Stomach (tissue), 9 donors: ENCODE data around the gene PDK3. TPM values are rescaled to one million over a fixed set of nuclear protein-coding genes. Genes with fewer than 3 reads are reported as not detected.

Experiments used
- DNase-seq, 2 donors: peaks; one replicate each; pipeline versions ENCODE4 v3.0.0 to v3.0.0-alpha.2; 2013 to 2019
- H3K27ac ChIP-seq, 5 donors: fragments of 200-600 bp in 4 of 5; sonication (generic) in 4 of 5; one replicate each; pipeline ENCODE4 v1.5.1; 2013 to 2019; ENCODE audit warnings: mild to moderate bottlenecking in 1 of 5, moderate library complexity in 1 of 5
- H3K27me3 ChIP-seq, 3 donors: fragments of 200-600 bp; sonication (generic); one replicate each; pipeline ENCODE4 v1.5.1; 2017 to 2019; ENCODE audit warnings: mixed run types in 1 of 3
- H3K36me3 ChIP-seq, 4 donors: fragments of 200-600 bp; sonication (generic); 1 replicate in 3 of 4; 2 replicates in 1 of 4; pipeline ENCODE4 v1.5.1; 2016 to 2019
- H3K4me1 ChIP-seq, 4 donors: fragments of 200-600 bp; sonication (generic); one replicate each; pipeline ENCODE4 v1.5.1; 2016 to 2019
- H3K4me3 ChIP-seq, 4 donors: fragments of 200-600 bp; sonication (generic) in 3 of 4; one replicate each; pipeline ENCODE4 v1.5.1; 2016 to 2019; ENCODE audit warnings: mild to moderate bottlenecking in 1 of 4
- H3K9me3 ChIP-seq, 4 donors: fragments of 200-600 bp; sonication (generic); one replicate each; pipeline ENCODE4 v1.5.1; 2016 to 2019
- EP300 ChIP-seq: sonication (generic); formaldehyde crosslinking; IDR thresholded peaks from one replicate; pipeline ENCODE4 v1.6.1; 2017; ENCODE audit warnings: antibody characterized with exemption
- POLR2A ChIP-seq, 4 donors: fragments of 450-650 bp; IDR thresholded peaks; one replicate each; pipeline ENCODE4 v1.6.1; 2016; ENCODE audit warnings: antibody characterized with exemption in 4 of 4, control low read depth in 2 of 4, mild to moderate bottlenecking in 1 of 4, moderate library complexity in 1 of 4
- POLR2AphosphoS5 ChIP-seq, 3 donors: sonication (generic); formaldehyde crosslinking; IDR thresholded peaks; one replicate each; pipeline ENCODE4 v1.6.1; 2016; ENCODE audit warnings: antibody characterized with exemption in 3 of 3
- WGBS, 5 donors: extraction: QIAGEN DNeasy Blood & Tissue Kit in 3 of 5; methylation state at CpG; one replicate each; pipeline versions ENCODE4 v1.1.5 to v1.1.7; 2013 to 2018; 5-methylcytosine and 5-hydroxymethylcytosine counted together
- intact Hi-C: fragments of 100-400 bp; cut with DNase I; formaldehyde crosslinking; loops from one replicate; pipeline ENCODE4 v1.15.1; 2023; ENCODE audit warnings: low total_unique reads
- polyA plus RNA-seq, 3 donors: library from polyadenylated mRNA; stranded (reverse); fragments of 200-250 nt; gene quantifications; one replicate each; pipeline ENCODE4 v1.2.3, GENCODE V29; 2013
- total RNA-seq, 5 donors: library from RNA; depleted of rRNA; stranded (reverse); fragments of >200 nt; gene quantifications; one replicate each; pipeline versions ENCODE4 v1.1.0 to v1.2.3, GENCODE V29; 2014 to 2016
- TF ChIP-seq, protein P1 (sequence below), 7 experiments: fragments of 450-650 bp in 4 of 7; fragments of 200-600 bp in 3 of 7; sonication (generic) in 3 of 7; IDR thresholded peaks; one replicate each; pipeline ENCODE4 v1.5.1; 2016 to 2019; ENCODE audit warnings: antibody characterized with exemption in 7 of 7, control low read depth in 2 of 7, mild to moderate bottlenecking in 1 of 7
- donor health status: healthy with polysubstance abuse.
- donor health status: Bipolar disorder and iron deficiency.
- donor health status: healthy.

Gene PDK3
- total and polyA plus RNA-seq, 8 donors: 0.29 to 81.1 (median 5.1) TPM

DNA sequence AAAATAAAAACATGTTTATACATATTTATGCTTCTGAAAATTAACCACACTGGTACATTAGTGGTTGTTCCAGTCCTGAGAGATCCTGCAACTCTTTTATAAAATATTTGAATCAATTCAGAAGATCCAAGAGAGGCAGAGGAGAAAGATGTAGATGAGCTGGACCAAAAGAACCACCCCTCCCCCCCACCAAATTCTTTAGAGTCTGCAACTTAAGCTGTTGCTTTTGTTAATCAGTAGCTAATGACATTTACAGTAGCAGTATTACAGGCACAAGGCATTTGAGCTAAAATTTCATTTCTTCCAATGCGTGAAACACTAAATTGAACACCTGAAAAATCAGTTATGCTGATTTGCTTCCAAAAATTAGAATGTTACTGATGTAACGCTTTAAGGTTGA is 61.5 kb downstream of the PDK3 start:
- no peak overlapping the region for H3K27ac ChIP-seq
- H3K4me3 ChIP-seq: no peak overlapping the region
- H3K27me3 ChIP-seq: no peaks in the 10 kb centered on the region
- no peak for DNase-seq
- intact Hi-C loops: no loop called here
- H3K4me1 ChIP-seq: no peaks in the 10 kb centered on the region
- H3K9me3 ChIP-seq: no peaks in the 10 kb centered on the region
- H3K36me3 ChIP-seq: peaks cover 0 to 25% (median 15%) of the 10 kb centered on the region in 4 donors
- WGBS, 5 donors: 74 to 94% (median 88%) methylated on average over 2 of the region's 2 CpGs
- TF ChIP-seq POLR2AphosphoS5 (IDR thresholded peaks at IDR 0.05): no peak
- TF ChIP-seq, protein P1, sequence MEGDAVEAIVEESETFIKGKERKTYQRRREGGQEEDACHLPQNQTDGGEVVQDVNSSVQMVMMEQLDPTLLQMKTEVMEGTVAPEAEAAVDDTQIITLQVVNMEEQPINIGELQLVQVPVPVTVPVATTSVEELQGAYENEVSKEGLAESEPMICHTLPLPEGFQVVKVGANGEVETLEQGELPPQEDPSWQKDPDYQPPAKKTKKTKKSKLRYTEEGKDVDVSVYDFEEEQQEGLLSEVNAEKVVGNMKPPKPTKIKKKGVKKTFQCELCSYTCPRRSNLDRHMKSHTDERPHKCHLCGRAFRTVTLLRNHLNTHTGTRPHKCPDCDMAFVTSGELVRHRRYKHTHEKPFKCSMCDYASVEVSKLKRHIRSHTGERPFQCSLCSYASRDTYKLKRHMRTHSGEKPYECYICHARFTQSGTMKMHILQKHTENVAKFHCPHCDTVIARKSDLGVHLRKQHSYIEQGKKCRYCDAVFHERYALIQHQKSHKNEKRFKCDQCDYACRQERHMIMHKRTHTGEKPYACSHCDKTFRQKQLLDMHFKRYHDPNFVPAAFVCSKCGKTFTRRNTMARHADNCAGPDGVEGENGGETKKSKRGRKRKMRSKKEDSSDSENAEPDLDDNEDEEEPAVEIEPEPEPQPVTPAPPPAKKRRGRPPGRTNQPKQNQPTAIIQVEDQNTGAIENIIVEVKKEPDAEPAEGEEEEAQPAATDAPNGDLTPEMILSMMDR (IDR thresholded peaks at IDR 0.05): no peak
- TF ChIP-seq EP300: no peak
- TF ChIP-seq POLR2A (IDR thresholded peaks at IDR 0.05): no peak

DNA sequence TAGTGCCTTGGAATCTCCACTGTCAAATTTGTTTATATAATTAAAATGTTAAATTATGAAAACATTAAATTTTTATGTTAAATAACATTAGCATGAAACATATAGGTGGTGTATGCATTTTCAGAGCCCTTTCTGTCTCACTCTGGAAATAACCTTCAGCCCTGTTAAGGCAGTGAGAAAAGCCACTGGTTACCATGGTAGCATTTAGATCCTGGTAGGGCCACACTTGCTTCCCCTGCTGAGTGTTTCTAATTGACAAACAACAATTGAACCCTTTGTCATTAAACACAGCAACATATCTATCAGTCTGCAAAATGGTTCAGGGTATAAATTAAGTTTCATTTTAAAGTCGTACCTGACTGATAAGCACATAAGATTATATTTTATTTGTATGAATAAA is 63.5 kb downstream of the PDK3 start:
- no peaks in the 10 kb centered on the region for H3K4me1 ChIP-seq
- no peaks in the 10 kb centered on the region for H3K9me3 ChIP-seq
- DNase-seq: no peak
- intact Hi-C loops: no loop called here
- peaks cover 0 to 37% (median 21%) of the 10 kb centered on the region in 4 donors for H3K36me3 ChIP-seq
- 33 to 47% (median 45%) methylated on average over 1 of the region's 1 CpG for WGBS, 5 donors
- no peak overlapping the region for H3K27ac ChIP-seq
- TF ChIP-seq, protein P1 (IDR thresholded peaks at IDR 0.05): no peak
- TF ChIP-seq EP300: no peak
- TF ChIP-seq POLR2A (IDR thresholded peaks at IDR 0.05): no peak
- TF ChIP-seq POLR2AphosphoS5 (IDR thresholded peaks at IDR 0.05): no peak
- H3K27me3 ChIP-seq: no peaks in the 10 kb centered on the region
- no peak overlapping the region for H3K4me3 ChIP-seq

DNA sequence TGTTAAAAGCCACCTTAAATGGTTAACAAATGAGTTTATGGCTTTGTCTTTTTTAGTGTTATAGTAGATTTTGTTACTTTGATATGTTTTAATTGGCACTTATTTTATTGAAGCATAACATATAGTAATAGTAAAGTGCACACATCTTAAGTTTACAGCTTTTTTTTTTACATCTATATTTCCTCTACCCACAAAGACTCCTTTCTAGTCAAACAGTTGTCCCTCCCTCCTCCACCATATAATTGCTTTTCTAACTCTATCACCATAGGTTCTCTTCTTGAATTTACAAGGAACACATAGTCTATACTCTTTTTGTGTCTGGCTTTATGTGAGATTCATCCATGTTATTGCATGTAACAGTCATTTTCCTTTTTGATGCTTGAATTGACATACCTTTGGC is 71.5 kb downstream of the PDK3 start:
- DNase-seq: no peak
- TF ChIP-seq POLR2A (IDR thresholded peaks at IDR 0.05) (no peak), EP300 (no peak), POLR2AphosphoS5 (IDR thresholded peaks at IDR 0.05) (no peak)
- TF ChIP-seq, protein P1 (IDR thresholded peaks at IDR 0.05): no peak
- H3K4me3 ChIP-seq: no peak overlapping the region
- no peaks in the 10 kb centered on the region for H3K27me3 ChIP-seq
- peaks cover 0 to 26% (median 22%) of the 10 kb centered on the region in 4 donors for H3K36me3 ChIP-seq
- no peaks in the 10 kb centered on the region for H3K4me1 ChIP-seq
- intact Hi-C loops: no loop called here
- H3K9me3 ChIP-seq: no peaks in the 10 kb centered on the region
- no peak overlapping the region for H3K27ac ChIP-seq

DNA sequence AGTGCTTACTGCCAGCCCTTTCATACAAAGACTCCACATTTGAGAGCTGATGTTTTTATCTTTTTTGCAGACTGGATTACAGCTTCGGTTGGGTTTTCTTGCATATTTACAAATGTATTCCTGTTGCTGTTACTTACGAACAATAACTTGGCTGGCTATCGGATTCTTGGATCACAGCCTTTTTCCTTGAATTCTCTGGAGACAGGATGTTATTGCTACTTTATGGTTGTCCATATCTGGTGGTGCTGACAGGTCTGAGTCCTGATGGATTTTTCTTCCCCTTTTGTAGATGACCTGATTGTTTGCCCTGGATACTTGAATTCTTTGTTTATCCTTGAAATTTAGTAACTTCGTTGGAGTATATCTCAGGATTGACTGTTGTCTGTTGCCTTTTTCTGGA is 77.7 kb downstream of the PDK3 start:
- Histone ChIP-seq H3K9me3 (no peaks in the 10 kb centered on the region), H3K27me3 (no peaks in the 10 kb centered on the region), H3K4me1 (no peaks in the 10 kb centered on the region), H3K27ac (no peak overlapping the region), H3K4me3 (no peak overlapping the region), H3K36me3 (peaks cover 0 to 5% (median 3%) of the 10 kb centered on the region in 4 donors)
- TF ChIP-seq POLR2AphosphoS5 (IDR thresholded peaks at IDR 0.05): no peak
- TF ChIP-seq, protein P1 (IDR thresholded peaks at IDR 0.05): no peak
- TF ChIP-seq POLR2A (IDR thresholded peaks at IDR 0.05): no peak
- TF ChIP-seq EP300: no peak
- 41 to 69% (median 66%) methylated on average over 4 of the region's 4 CpGs for WGBS, 5 donors
- no peak for DNase-seq
- intact Hi-C loops: no loop called here
